GDM1 (cell line): ENCODE data around the gene CHD9NB.

ENCODE experiments used
- DNase-seq: peaks from one replicate; lab custom pipeline; 2025; lab: John Stamatoyannopoulos, UW

The CHD9NB gene

GRCh38 chr16:53029971-53030370 is 22.7 kb downstream of the CHD9NB start:
- DNase-seq, result no peak

GRCh38 chr16:53024045-53024444 is 28.7 kb downstream of the CHD9NB start:
- no peak for DNase-seq

GRCh38 chr16:53022374-53022773 is 30.3 kb downstream of the CHD9NB start:
- no peak for DNase-seq

GRCh38 chr16:53018834-53019416 is 33.8 kb downstream of the CHD9NB start:
- no peak for DNase-seq

GRCh38 chr16:53014287-53014686 is 38.4 kb downstream of the CHD9NB start:
- DNase-seq, result no peak

GRCh38 chr16:53007095-53007494 is 45.6 kb downstream of the CHD9NB start:
- DNase-seq, result no peak

GRCh38 chr16:52997922-52998321 is 54.8 kb downstream of the CHD9NB start:
- DNase-seq, result no peak

GRCh38 chr16:52994942-52995341 is 57.8 kb downstream of the CHD9NB start:
- DNase-seq, result no peak

GRCh38 chr16:52993179-52993578 is 59.5 kb downstream of the CHD9NB start:
- DNase-seq, result no peak

- no peak for DNase-seq
Observed at GRCh38 chr16:52991572-52991971, 61.1 kb downstream of the CHD9NB start.
